ENCODE results near the gene ZNF3.

DNA sequence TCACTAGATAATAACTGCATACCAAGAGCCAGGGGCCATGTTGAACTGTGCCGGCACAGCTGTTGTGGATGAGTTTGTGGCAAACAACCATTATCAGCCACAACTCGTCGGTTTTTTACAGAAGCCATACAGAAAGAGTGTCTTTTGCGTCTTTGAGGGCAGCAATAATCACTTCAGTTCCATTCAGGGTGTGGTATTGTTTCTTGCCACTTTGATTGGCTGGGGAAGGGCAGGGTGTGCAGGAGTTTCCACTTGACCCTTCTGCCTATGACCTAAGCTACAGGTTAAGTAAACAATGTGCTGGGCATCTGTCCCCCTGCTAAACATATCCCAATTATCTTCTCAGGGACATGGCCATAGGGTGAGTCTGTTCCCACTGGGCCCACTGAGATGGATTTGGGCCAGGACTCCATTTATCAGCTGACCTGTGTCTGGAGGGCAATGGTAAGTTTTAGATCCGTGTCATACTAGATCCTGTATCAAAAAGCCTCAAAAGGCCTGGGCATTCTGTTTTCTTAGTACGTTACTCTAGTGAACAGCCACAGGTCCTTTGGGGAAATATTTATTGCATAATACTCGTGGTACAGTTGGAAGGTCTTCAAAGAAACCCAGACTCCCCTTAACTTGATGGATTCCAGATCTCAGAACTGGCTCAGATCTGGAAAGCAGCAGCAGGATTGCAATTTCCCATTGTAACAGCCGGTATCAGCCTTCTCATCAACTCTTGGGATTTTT, 15.9 kb downstream of the ZNF3 start:
- TF ChIP-seq, protein P1, sequence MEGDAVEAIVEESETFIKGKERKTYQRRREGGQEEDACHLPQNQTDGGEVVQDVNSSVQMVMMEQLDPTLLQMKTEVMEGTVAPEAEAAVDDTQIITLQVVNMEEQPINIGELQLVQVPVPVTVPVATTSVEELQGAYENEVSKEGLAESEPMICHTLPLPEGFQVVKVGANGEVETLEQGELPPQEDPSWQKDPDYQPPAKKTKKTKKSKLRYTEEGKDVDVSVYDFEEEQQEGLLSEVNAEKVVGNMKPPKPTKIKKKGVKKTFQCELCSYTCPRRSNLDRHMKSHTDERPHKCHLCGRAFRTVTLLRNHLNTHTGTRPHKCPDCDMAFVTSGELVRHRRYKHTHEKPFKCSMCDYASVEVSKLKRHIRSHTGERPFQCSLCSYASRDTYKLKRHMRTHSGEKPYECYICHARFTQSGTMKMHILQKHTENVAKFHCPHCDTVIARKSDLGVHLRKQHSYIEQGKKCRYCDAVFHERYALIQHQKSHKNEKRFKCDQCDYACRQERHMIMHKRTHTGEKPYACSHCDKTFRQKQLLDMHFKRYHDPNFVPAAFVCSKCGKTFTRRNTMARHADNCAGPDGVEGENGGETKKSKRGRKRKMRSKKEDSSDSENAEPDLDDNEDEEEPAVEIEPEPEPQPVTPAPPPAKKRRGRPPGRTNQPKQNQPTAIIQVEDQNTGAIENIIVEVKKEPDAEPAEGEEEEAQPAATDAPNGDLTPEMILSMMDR (IDR thresholded peaks at IDR 0.05) = no peak
- TF ChIP-seq POLR2A (IDR thresholded peaks at IDR 0.05) (no peak), EP300 (IDR thresholded peaks at IDR 0.05) (no peak)
